T-cell (primary cell): ENCODE results near the gene P2RY11. TPM values are rescaled to one million over a fixed set of nuclear protein-coding genes. Genes with fewer than 3 reads are reported as not detected.
A peak's percentile ranks its signal among the peaks of the same experiment; 100 is the strongest.

ENCODE experiments used
- ATAC-seq, 4 experiments: fragments of 200-7000 bp in 3 of 4; fragments of 150-1000 bp in 1 of 4; cut with Tn5 transposase; replicated peaks in 1 of 4; 1 replicate in 3 of 4; 2 replicates in 1 of 4; pipeline ENCODE4 v1.10.0; 2021; ENCODE audit warnings: moderate library complexity in 3 of 4, mild to moderate bottlenecking in 2 of 4, moderate number of reproducible peaks in 1 of 4
- CTCF ChIA-PET, 2 donors: fragments of 300-600 bp; sonication (Branson Sonifier 250); formaldehyde crosslinking; loops; one replicate each; lab custom pipeline; 2022; ENCODE audit warnings: antibody characterized with exemption in 2 of 2; lab: Charles Lee
- POLR2A ChIA-PET, 2 donors: fragments of 300-600 bp; sonication (Branson Sonifier 250); formaldehyde crosslinking; loops; one replicate each; lab custom pipeline; 2022; ENCODE audit warnings: antibody characterized with exemption in 2 of 2; lab: Charles Lee
- DNase-seq, 35 experiments: peaks; one replicate each; pipeline versions ENCODE4 v3.0.0 to v3.0.0-alpha.2; 2013 to 2023
- H3K27ac ChIP-seq: one replicate; pipeline ENCODE4 v1.5.1; 2013; ENCODE audit warnings: low read length
- H3K27me3 ChIP-seq, 2 experiments: replicated peaks in 1 of 2; 1 replicate in 1 of 2; 2 replicates in 1 of 2; pipeline versions ENCODE4 v1.6.1 to v1.7.0; 2013; ENCODE audit warnings: low read length in 1 of 2, mixed read lengths in 1 of 2; ENCODE audit not compliant: control insufficient read depth in 2 of 2, insufficient read depth in 2 of 2; ENCODE audit errors: extremely low read depth in 1 of 2
- H3K36me3 ChIP-seq, 2 donors: 1 replicate in 1 of 2; 2 replicates in 1 of 2; pipeline versions ENCODE4 v1.6.1 to v1.7.0; 2013; ENCODE audit warnings: low read length in 1 of 2; ENCODE audit not compliant: control insufficient read depth in 2 of 2, insufficient read depth in 1 of 2; ENCODE audit errors: extremely low read depth in 1 of 2
- H3K4me1 ChIP-seq, 2 experiments: 1 replicate in 1 of 2; 2 replicates in 1 of 2; pipeline versions ENCODE4 v1.6.1 to v1.7.0; 2013; ENCODE audit warnings: low read length in 2 of 2, mixed read lengths in 1 of 2; ENCODE audit not compliant: insufficient read depth in 2 of 2, control insufficient read depth in 1 of 2; ENCODE audit errors: extremely low read depth in 1 of 2
- H3K4me3 ChIP-seq, 2 donors: 1 replicate in 1 of 2; 2 replicates in 1 of 2; pipeline versions ENCODE4 v1.5.1 to v1.7.0; 2013; ENCODE audit warnings: mild to moderate bottlenecking in 2 of 2, low read length in 1 of 2, moderate library complexity in 1 of 2; ENCODE audit not compliant: control insufficient read depth in 1 of 2; ENCODE audit errors: extremely low read depth in 1 of 2
- H3K9me3 ChIP-seq: 2 replicates; pipeline ENCODE4 v1.7.0; 2013
- H3K27ac Mint-ChIP-seq, 2 donors: one replicate each; pipeline ENCODE4 v1.8.0; 2020 to 2021; ENCODE audit warnings: mild to moderate bottlenecking in 2 of 2, mixed read lengths in 2 of 2
- H3K27me3 Mint-ChIP-seq, 2 donors: one replicate each; pipeline ENCODE4 v1.8.0; 2021 to 2022; ENCODE audit warnings: mixed read lengths in 2 of 2
- H3K36me3 Mint-ChIP-seq: one replicate; pipeline ENCODE4 v1.8.0; 2021; ENCODE audit warnings: mixed read lengths
- H3K4me1 Mint-ChIP-seq, 3 donors: one replicate each; pipeline ENCODE4 v1.8.0; 2020 to 2022; ENCODE audit warnings: mixed read lengths in 3 of 3, mild to moderate bottlenecking in 1 of 3
- H3K4me3 Mint-ChIP-seq, 3 donors: one replicate each; pipeline ENCODE4 v1.8.0; 2020 to 2022; ENCODE audit warnings: mild to moderate bottlenecking in 3 of 3, mixed read lengths in 3 of 3, moderate library complexity in 3 of 3
- H3K9me3 Mint-ChIP-seq, 3 donors: one replicate each; pipeline ENCODE4 v1.8.0; 2020 to 2022; ENCODE audit warnings: mixed read lengths in 3 of 3
- WGBS: methylation state at CpG from one replicate; pipeline ENCODE4 v1.1.5; 2013; ENCODE audit warnings: missing lambda C conversion rate; ENCODE audit not compliant: insufficient coverage; 5-methylcytosine and 5-hydroxymethylcytosine counted together
- total RNA-seq, 35 experiments: library from RNA in 6 of 35; stranded (reverse) in 6 of 35; fragments of 120-200 nt in 1 of 35; gene quantifications; one replicate each; pipeline versions ENCODE4 v1.2.1 to v1.2.4 and lab custom pipeline; 2013 to 2026

P2RY11 gene
- total RNA-seq, 5 donors from 2014 or later (not counting 1 experiment from before 2014, with no cell fraction given): 58.8 to 75.2 (median 61.7) TPM

DNA sequence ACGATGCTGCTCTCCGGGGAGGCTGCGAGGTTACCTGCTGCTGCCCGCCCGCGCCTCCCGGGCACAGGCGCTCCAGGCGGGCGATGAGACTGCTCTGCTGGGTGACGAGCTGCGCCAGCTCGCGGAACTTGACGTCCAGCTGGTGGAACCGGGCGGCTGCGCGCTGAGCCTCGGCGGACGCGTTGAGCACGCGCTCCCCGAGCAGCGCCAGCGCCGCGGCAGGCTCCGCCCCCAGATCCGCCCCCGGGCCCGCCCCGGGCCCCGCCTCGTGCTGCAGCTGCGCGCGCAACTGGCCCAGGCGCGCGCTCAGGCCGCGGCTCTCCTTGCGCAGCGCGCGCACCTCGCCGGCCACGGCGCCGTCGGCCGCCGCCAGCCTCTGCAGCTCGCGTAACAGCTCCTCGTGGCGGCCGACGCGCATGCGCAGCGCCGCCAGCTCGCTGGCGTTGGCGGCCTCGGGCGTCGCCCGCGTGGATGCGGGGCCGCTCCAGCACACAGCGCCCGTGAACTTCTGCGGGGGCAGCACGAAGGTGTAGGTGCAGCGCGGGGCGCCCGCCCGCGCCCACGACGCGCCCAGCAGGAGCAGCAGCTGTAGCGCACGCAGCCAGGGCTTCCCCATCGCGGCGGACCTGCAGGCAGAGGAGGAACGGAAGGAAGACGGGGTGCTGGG, 15.4 kb upstream of the P2RY11 start:
- peak; percentile 89 to 91 (median 89) for ATAC-seq

DNA sequence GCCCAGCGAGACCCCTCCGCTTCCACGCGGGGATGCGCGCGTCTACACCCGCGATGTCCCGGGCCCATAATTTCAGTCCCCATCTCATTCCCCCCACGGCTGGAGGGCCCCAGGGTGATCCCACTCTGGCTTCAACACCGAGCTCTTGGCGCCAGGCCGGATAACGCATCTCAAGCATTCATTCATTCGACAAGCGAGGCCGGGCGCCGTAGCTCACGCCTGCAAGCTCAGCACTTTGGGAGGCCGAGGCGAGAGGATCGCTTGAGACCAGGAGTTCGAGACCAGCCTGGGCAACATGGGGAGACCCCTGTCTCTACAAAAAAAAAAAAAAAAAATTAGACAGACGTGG, 14.9 kb upstream of the P2RY11 start:
- Mint-ChIP-seq H3K36me3 (peaks cover 16% of the 10 kb centered on the region), H3K27me3 (no peaks in the 10 kb centered on the region), H3K4me1 (peaks cover 27 to 40% (median 33%) of the 10 kb centered on the region in 3 donors), H3K4me3 (peak overlapping the region; percentile 46 to 68 (median 59)), H3K27ac (peak overlapping the region; percentile 36 to 71), H3K9me3 (no peaks in the 10 kb centered on the region)
- H3K27ac ChIP-seq: peak overlapping the region; percentile 66
- peaks cover 4 to 21% of the 10 kb centered on the region in 2 donors for H3K36me3 ChIP-seq
- peaks cover 14 to 56% of the 10 kb centered on the region in 2 experiments for H3K4me1 ChIP-seq
- 34% methylated on average over 18 of the region's 26 CpGs for whole genome bisulfite sequencing
- POLR2A ChIA-PET: interaction anchor here in 1 of 2 donors (0.6 kb wide), 1 partner anchor 45 kb away, joined by 5 read pairs; no protein-coding TSS in a partner anchor
- no peak for DNase-seq
- H3K9me3 ChIP-seq: no peaks in the 10 kb centered on the region
- ATAC-seq: no peak
- CTCF ChIA-PET: interaction anchor here in 1 of 2 donors (0.7 to 1.6 kb wide), 7 partner anchors 8 to 153 kb away, joined by 4 to 16 read pairs (median 6); partner anchors contain the start of genes P2RY11 and PPAN
- H3K27me3 ChIP-seq: no peaks in the 10 kb centered on the region
- H3K4me3 ChIP-seq: peak overlapping the region; percentile 23 to 41

More for the DNA sequence above, 15.4 kb upstream of the P2RY11 start:
- ChIA-PET POLR2A (interaction anchor here in 1 of 2 donors (0.6 kb wide), 1 partner anchor 46 kb away, joined by 5 read pairs; no protein-coding TSS in a partner anchor), CTCF (interaction anchor here in 1 of 2 donors (0.6 to 1.6 kb wide), 10 partner anchors 8 to 154 kb away, joined by 3 to 16 read pairs (median 6); partner anchors contain the start of genes P2RY11 and PPAN)
- Mint-ChIP-seq H3K9me3 (no peaks in the 10 kb centered on the region), H3K27ac (peak overlapping the region; percentile 36 to 71), H3K36me3 (peaks cover 18% of the 10 kb centered on the region), H3K4me1 (peaks cover 27 to 38% (median 30%) of the 10 kb centered on the region in 3 donors), H3K27me3 (no peaks in the 10 kb centered on the region), H3K4me3 (peak overlapping the region; percentile 46 to 68 (median 59))
- Histone ChIP-seq H3K4me1 (peaks cover 10 to 54% of the 10 kb centered on the region in 2 experiments), H3K27ac (peak overlapping the region; percentile 66), H3K9me3 (no peaks in the 10 kb centered on the region), H3K4me3 (peak overlapping the region; percentile 23 to 41), H3K36me3 (peaks cover 9 to 23% of the 10 kb centered on the region in 2 donors), H3K27me3 (no peaks in the 10 kb centered on the region)
- WGBS: 2% methylated on average over 92 of the region's 97 CpGs
- DNase-seq: peak; percentile 72 to 96 (median 85)

DNA sequence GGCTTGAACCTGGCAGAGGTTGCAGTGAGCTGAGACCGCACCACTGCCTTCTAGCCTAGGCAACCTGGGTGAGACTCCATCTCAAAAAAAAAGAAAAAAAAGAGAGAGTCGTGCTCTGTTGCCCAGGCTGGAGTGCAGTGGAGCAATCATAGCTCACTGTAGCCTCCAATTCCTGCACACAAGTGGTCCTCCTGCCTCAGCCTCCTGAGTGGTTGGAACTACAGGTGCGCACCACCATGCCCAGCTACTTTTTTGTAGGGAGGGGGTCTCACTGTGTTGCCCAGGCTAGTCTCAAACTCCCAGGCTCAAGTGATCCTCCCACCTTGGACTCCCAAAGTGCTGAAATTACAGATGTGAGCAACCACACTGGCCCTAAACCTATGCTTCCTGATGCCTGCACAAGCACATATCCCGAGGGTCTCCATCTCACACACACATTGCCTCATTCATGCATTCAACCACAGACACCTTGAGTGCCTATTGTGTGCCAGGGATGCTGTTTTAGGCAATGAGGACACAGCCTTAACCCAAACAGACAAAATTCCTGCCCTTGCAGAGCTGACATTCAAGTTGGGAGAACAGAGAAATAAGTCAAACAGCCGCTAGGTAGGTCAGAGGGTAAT, 11.2 kb upstream of the P2RY11 start:
- no peak overlapping the region for H3K4me3 Mint-ChIP-seq
- peaks cover 31 to 90% of the 10 kb centered on the region in 2 experiments for H3K4me1 ChIP-seq
- no peaks in the 10 kb centered on the region for H3K36me3 ChIP-seq
- H3K9me3 ChIP-seq: no peaks in the 10 kb centered on the region
- peaks cover 53 to 60% (median 55%) of the 10 kb centered on the region in 3 donors for H3K4me1 Mint-ChIP-seq
- peak overlapping the region; percentile 65 for H3K27ac ChIP-seq
- WGBS: 100% methylated on average over 2 of the region's 5 CpGs
- no peaks in the 10 kb centered on the region for H3K36me3 Mint-ChIP-seq
- ATAC-seq (no peak), DNase-seq (no peak)
- H3K27ac Mint-ChIP-seq: peak overlapping the region; percentile 67 to 85
- CTCF ChIA-PET: interaction anchor here in 1 of 2 donors (0.6 to 1.0 kb wide), 2 partner anchors 13 to 17 kb away, joined by 3 read pairs; no protein-coding TSS in a partner anchor
- POLR2A ChIA-PET: interaction anchor here in 1 of 2 donors (0.6 kb wide), 1 partner anchor 312 kb away, joined by 3 read pairs; no protein-coding TSS in a partner anchor
- no peaks in the 10 kb centered on the region for H3K27me3 ChIP-seq
- H3K27me3 Mint-ChIP-seq: no peaks in the 10 kb centered on the region
- no peak overlapping the region for H3K4me3 ChIP-seq
- H3K9me3 Mint-ChIP-seq: no peaks in the 10 kb centered on the region

DNA sequence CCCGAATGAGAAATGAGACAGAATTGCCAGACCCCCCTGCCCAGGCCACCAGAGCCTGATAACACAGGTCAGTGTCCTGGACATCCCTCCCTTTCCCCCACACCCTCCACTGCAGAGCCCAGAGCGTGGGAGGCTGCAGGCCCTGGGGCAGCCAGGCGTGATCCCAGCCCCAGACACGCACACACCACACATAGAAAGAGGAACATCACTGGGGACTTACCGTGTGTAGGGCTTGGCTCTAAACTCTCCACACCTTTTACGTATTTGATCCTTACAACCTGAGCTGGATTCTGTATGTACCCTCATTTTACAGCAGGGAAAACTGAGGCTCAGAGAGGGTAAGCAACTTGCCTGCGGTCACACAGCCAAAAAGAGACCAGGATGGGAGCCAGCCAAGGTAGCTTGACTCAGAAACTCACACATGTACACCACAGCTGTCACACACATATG, 8.7 kb upstream of the P2RY11 start:
- no peaks in the 10 kb centered on the region for H3K9me3 Mint-ChIP-seq
- Histone ChIP-seq H3K9me3 (no peaks in the 10 kb centered on the region), H3K27me3 (no peaks in the 10 kb centered on the region), H3K4me3 (no peak overlapping the region), H3K36me3 (peaks cover under 1 to 9% of the 10 kb centered on the region in 2 donors), H3K27ac (peak overlapping the region; percentile 88), H3K4me1 (peaks cover 41 to 95% of the 10 kb centered on the region in 2 experiments)
- WGBS: 70% methylated on average over 6 of the region's 7 CpGs
- H3K36me3 Mint-ChIP-seq: peaks cover 7% of the 10 kb centered on the region
- peak overlapping the region; percentile 96 to 97 for H3K27ac Mint-ChIP-seq
- DNase-seq: peak in 1 of 35 experiments; percentile 36
- no peak for ATAC-seq
- ChIA-PET POLR2A (interaction anchor here (0.5 to 0.6 kb wide), 2 partner anchors 18 to 1329 kb away, joined by 3 to 5 read pairs; no protein-coding TSS in a partner anchor), CTCF (interaction anchor here in 1 of 2 donors (0.6 kb wide), 1 partner anchor 125 kb away, joined by 3 read pairs; no protein-coding TSS in a partner anchor)
- peak overlapping the region in 2 of 3 donors; percentile 9 to 66 for H3K4me3 Mint-ChIP-seq
- no peaks in the 10 kb centered on the region for H3K27me3 Mint-ChIP-seq
- peaks cover 63 to 71% (median 68%) of the 10 kb centered on the region in 3 donors for H3K4me1 Mint-ChIP-seq

DNA sequence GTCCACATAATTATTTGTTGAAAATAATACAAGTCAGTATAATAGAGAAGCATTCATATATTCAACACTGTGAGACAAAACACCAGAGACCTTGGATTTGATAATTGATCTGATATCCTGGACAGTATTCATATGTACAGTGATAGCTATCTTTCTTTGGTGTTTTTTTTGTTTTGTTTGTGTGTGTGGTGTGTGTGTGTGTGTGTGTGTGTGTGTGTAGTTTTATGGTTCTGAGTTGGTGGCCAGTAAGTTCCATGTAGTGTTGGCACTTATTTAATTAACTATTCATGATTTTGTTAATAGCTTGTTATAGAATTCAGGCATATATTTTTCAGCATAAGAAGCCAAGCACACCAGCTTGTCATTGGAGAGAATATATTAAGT, 7.4 kb upstream of the P2RY11 start:
- peak overlapping the region; percentile 94 to 96 for H3K27ac Mint-ChIP-seq
- ATAC-seq: no peak
- no peaks in the 10 kb centered on the region for H3K27me3 Mint-ChIP-seq
- H3K27me3 ChIP-seq: no peaks in the 10 kb centered on the region
- peak overlapping the region; percentile 97 for H3K27ac ChIP-seq
- ChIA-PET POLR2A (interaction anchor here in 1 of 2 donors (0.6 kb wide), 1 partner anchor 1660 kb away, joined by 3 read pairs; no protein-coding TSS in a partner anchor), CTCF (interaction anchor here (0.7 to 1.6 kb wide), 9 partner anchors 8 to 324 kb away, joined by 3 to 10 read pairs (median 4); partner anchors contain the start of gene CDC37 (in 1 of the 2))
- peaks cover 41 to 91% of the 10 kb centered on the region in 2 experiments for H3K4me1 ChIP-seq
- no peaks in the 10 kb centered on the region for H3K9me3 ChIP-seq
- DNase-seq: no peak
- peaks cover 7% of the 10 kb centered on the region for H3K36me3 Mint-ChIP-seq
- H3K4me3 ChIP-seq: no peak overlapping the region
- H3K9me3 Mint-ChIP-seq: no peaks in the 10 kb centered on the region
- peaks cover 10 to 21% of the 10 kb centered on the region in 2 donors for H3K36me3 ChIP-seq
- peak overlapping the region in 1 of 3 donors; percentile 89 for H3K4me3 Mint-ChIP-seq
- H3K4me1 Mint-ChIP-seq: peaks cover 58 to 65% (median 62%) of the 10 kb centered on the region in 3 donors
